SIG-M5 (cell line): ENCODE measurements around the gene ENOSF1.
"Not testable (repeated sequence)": the region's sequence is repeated elsewhere in the genome, so short reads cannot be mapped to it uniquely, and the experiment has no call there.

Experiments
- DNase-seq: peaks from one replicate; lab custom pipeline; 2025; lab: John Stamatoyannopoulos, UW

ENOSF1 gene

GRCh38 chr18:706405-706804 lies 6.0 kb downstream of the ENOSF1 start:
- DNase-seq: no peak

GRCh38 chr18:703213-703967 lies 9.0 kb downstream of the ENOSF1 start:
- DNase-seq: no peak

- DNase-seq: no peak
Observed at GRCh38 chr18:697800-698199, 14.6 kb downstream of the ENOSF1 start.

GRCh38 chr18:697012-697411 lies 15.4 kb downstream of the ENOSF1 start:
- no peak for DNase-seq

GRCh38 chr18:693466-694187 lies 18.8 kb downstream of the ENOSF1 start:
- DNase-seq: no peak

- no peak for DNase-seq
Observed at GRCh38 chr18:692824-693223, 19.6 kb downstream of the ENOSF1 start.

GRCh38 chr18:688323-688722 lies 24.1 kb downstream of the ENOSF1 start:
- DNase-seq: no peak

- no peak for DNase-seq
Observed at GRCh38 chr18:686339-687111, 25.9 kb downstream of the ENOSF1 start.

- DNase-seq: no peak
Observed at GRCh38 chr18:685438-685837, 27.0 kb downstream of the ENOSF1 start.

- no peak for DNase-seq
Observed at GRCh38 chr18:683531-683930, 28.9 kb downstream of the ENOSF1 start.

GRCh38 chr18:682833-683232 lies 29.6 kb downstream of the ENOSF1 start:
- DNase-seq: no peak

GRCh38 chr18:682416-682815 lies 30.0 kb downstream of the ENOSF1 start:
- DNase-seq: not testable (repeated sequence)

- DNase-seq: no peak
Observed at GRCh38 chr18:681985-682384, 30.4 kb downstream of the ENOSF1 start.

GRCh38 chr18:680392-680791 lies 32.0 kb downstream of the ENOSF1 start:
- DNase-seq: no peak

GRCh38 chr18:679516-679915 lies 32.9 kb downstream of the ENOSF1 start:
- DNase-seq: no peak

- DNase-seq: no peak
Observed at GRCh38 chr18:678482-679182, 33.8 kb downstream of the ENOSF1 start.

GRCh38 chr18:677951-678381 lies 34.5 kb downstream of the ENOSF1 start:
- DNase-seq: no peak

- DNase-seq: no peak
Observed at GRCh38 chr18:677145-677544, 35.3 kb downstream of the ENOSF1 start.

- DNase-seq: no peak
Observed at GRCh38 chr18:676736-677135, 35.7 kb downstream of the ENOSF1 start.

GRCh38 chr18:676069-676468 lies 36.4 kb downstream of the ENOSF1 start:
- no peak for DNase-seq

GRCh38 chr18:675307-675706 lies 37.1 kb downstream of the ENOSF1 start:
- no peak for DNase-seq

- no peak for DNase-seq
Observed at GRCh38 chr18:673769-674168, 38.7 kb downstream of the ENOSF1 start.
